Cerebellar cortex (tissue), 1 donor: Measurements from ENCODE around the gene FBXO34.
"Not testable (repeated sequence)": the region's sequence is repeated elsewhere in the genome, so short reads cannot be mapped to it uniquely, and the experiment has no call there.

Source experiments
- DNase-seq: peaks from one replicate; pipeline ENCODE4 v3.0.0-alpha.2; 2015; ENCODE audit warnings: low spot score

Gene FBXO34

DNA sequence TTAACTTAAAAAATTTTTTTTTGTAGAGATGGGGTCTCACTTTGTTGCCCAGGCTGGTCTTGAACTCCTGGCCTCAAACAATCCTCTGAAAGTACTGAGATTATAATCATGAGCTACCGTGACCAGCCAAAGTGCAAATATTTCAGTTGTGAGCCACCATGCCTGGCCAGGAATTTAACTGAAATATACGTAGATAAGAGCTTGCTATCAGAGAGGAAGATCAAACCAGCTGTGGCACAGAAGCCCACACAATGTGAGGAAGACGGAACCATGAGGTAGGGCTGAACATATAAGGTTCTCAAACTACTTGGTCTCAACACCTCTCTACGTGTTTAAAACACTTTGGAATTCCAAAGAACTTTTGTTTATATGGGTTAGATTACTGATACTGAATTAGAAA lies 111.3 kb downstream of the FBXO34 start:
- DNase-seq, result no peak

DNA sequence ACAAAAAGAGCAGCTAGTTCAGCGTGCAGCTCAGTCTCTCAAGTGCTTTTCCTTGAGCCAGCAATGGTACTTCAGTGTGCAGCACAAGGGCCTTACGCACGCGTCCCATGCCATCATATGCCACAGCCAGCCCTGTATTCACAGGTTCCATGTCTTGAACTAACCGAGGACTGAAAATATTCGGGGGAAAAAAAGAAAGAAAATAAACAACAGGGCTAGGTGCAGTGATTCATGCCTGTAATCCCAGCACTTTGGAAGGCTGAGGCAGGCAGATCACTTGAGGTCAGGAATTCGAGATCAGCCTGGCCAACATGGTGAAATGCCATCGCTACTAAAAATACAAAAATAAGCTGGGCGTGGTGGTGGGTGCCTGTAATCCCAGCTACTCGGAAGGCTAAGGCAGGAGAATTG lies 111.8 kb downstream of the FBXO34 start:
- DNase-seq, result not testable (repeated sequence)

DNA sequence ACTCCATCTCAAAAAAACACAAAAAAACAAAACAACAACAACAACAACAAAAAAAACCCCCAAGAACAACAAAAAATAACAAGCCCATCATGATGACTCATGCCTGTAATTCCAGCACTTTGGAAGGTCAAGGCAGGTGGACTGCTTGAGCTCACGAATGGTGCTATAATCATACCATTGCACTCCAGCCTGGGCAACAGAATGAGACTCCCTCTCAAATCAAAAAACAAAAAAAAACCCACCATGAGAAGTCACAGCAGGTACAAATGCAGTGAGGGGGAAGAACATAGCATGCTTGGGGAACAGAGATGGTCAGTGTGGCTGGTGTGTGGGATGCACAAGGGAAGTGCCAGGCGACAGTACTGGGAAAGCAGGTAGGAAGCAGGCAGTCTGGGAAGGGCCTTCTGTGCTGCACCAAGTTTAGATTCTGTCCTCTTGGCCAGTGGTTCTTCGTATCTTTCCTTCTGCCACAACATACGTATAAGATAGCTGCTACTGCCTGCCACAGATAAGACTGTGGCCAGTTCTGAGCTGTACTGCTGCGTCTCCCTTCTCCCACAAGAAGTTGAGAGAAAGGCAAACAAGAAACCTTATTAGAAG lies 112.4 kb downstream of the FBXO34 start:
- DNase-seq, result no peak

DNA sequence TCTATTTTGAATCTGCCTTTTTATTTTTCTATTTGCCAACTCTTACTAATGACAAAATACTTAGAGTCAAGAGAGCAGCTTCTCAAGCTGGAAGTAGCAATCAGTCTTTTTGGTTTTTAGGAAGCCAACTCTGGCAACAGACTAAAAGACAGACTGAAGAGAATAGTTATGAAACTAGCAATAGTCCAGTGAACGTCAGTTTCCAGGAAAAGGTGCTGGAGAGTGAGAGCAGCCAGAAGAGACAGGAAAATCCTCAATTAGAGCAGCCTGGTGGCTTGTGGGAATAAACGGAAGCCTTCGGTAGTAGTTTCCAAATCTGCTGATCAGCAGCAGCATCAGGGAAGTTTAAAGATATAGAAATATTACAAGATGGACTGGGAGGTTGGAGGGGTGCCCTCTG lies 113.3 kb downstream of the FBXO34 start:
- DNase-seq, result no peak

DNA sequence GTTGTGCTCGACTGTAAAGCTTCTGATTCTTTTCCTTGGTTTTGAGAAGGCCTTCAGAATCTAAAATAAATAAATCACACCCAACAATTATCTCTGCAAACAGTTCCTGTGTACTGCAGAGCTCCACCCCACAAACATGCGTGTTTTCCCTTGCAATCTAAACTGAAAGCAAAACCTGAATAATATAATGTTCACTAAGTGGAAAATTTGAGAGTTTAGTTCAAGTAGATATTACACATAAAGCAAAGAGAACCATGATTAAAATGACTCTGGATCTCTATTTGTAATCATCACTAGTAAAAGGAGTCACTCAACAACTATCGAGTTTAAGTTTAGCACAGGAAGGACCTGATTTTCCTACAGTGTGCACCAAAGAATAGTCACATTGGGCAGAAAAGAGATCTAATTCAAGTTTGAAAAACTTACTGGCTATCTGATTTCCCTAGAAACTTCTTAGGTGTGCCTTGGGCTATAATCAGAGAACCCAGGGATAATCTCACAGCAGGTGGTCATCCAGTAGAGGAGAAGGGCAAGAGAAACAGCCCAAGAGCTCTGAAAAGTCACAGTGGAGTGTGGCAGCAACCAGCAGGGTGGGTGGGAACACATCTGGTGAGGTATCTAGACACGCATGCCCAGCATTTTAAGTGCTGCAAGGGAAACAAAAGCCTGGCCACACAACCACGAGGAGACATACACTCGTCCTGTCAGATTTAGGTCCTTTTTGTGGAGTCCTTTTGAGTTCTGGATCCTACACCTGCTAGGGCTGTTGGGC lies 115.0 kb downstream of the FBXO34 start:
- no peak for DNase-seq

DNA sequence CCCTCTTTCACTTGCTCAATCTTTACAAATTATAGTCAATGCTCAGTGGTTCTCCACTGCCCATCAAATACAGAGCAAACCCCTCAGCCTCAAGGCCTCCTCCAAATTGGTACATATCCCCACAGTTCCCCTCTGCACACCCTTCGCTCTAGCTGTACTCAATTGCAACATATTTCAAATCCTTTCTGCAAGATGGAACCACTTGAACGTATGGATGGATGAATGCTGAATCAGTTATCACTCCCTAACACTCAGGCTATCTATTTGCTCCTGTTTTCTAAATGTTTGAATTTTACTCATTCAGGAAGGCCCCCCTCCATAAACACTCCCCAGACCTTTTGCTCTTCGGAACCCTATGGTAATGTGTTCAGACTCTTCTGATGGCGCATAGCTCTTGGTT lies 115.9 kb downstream of the FBXO34 start:
- DNase-seq, result no peak

DNA sequence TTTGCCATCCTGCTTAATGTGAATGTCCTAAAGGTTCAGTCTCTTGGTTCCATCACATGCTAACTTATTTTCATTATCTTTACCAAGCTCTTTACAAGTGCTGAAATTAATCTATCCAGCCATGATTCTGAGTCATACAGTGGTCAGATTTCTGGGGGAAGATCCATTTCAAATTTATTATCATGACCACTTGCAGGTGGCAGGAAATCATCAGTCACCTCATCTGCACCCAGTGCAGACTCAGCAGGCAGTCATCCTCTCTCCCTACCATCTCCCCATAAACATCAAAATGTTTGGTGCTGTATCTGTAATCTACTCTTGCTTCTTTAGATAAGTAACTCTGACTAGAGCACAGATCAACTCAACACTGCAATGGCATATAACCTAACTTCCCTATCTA lies 116.9 kb downstream of the FBXO34 start:
- DNase-seq, result no peak

DNA sequence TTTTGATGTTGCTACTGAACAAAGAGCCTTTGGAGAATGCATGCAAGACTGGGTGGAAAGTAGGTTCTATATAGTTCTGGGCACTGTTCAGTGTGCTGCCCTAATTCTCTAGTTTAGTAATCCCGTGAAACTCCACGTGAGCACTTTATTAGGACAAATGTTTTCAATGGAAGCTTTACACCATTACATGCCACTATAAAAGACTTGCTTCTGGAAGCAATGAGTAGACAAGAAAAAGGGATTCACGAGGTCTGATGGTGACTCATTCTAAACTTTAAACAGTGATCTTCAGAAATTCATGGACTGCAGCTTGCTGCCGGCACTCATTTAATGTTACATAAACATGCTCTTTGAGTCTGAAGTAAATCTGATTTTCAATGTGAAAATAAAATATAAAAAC lies 118.1 kb downstream of the FBXO34 start:
- DNase-seq, result no peak

DNA sequence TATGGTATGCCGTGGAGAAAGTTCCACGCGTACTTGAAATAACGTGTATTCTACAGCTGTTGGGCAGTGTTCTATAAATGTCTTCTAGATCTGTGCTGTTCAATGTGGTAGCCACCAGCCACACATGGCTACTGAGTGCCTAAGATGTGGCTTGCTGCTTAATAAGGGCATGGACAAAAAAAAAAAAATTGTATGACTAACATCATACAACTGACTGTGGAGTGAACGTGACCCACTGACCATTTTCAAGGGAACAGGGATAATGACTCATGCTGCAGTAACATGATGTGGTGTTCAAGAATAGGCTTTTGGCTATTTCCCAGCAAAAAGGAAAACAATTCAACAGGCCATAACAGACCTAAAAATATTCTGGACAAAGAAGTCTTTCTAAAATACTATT lies 127.5 kb downstream of the FBXO34 start:
- DNase-seq, result no peak

DNA sequence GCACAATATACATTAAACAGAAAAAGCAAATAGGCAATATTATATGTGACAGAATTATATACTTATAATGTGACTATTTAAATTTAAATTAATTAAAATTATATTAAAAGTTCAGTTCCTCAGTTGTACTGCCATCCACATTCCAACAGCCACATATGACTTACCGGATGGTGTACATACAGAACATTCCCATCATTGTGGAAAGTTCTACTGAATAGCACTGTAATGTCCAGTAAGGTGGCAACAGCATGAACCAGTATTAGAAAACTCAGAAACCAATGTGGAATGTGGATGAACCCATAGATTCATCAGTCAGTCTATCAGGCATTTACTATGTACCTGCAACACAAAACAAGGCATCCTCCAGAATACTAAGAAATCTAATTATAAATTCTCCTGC lies 128.0 kb downstream of the FBXO34 start:
- DNase-seq, result no peak

DNA sequence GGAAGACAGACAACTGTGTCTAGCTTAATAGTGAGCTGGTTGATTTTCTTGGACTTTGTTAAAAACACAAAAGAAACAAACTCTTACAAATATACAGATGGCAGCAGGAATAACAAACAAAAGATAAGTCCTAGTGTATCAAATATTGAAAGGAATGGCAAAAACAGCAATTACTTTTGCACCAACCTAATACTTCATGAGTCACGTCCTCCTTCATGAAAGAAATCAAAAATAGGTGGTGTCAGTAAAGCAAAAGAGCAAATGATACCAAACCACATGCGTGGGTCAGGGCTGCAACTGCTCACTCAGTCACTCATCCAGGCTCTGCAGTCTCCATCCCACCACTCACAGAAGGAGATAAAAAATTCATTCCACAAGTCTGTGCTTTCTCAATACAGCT lies 128.6 kb downstream of the FBXO34 start:
- no peak for DNase-seq

DNA sequence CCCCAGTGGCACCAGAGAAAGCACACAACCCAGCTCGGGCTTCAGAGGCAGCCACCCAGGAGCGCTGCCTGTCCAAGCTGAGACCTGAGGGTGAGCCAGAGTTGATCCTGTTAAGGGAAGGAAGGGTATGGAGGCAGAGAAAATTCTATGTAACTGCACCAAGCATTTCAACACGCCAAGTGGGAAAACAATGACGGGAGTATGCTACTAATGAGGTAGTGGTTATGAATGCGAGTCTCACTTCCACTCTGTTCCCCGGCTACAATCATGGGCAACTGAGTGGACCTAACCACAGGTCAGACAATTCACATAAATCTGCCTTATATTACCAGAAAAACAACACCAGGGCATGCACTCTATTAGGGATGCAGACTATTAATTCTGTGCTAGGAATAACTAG lies 130.5 kb downstream of the FBXO34 start:
- no peak for DNase-seq
